Measurements from ENCODE around the gene RGS12.

GRCh38 chr4:3288571-3289094, 4.2 kb upstream of the RGS12 start:
- TF ChIP-seq CTCF (IDR thresholded peaks at IDR 0.05), result no peak
- TF ChIP-seq POLR2A (IDR thresholded peaks at IDR 0.05), result no peak

Measured in vagina (tissue), 2 donors.